NCI-H2171 treated with DMSO at 0.1 percent for 48 hours (cell line): Measurements from ENCODE around the gene BRD3.

Experiments
- DNase-seq: peaks from one replicate; lab custom pipeline; 2025; lab: John Stamatoyannopoulos, UW

BRD3 gene

DNA sequence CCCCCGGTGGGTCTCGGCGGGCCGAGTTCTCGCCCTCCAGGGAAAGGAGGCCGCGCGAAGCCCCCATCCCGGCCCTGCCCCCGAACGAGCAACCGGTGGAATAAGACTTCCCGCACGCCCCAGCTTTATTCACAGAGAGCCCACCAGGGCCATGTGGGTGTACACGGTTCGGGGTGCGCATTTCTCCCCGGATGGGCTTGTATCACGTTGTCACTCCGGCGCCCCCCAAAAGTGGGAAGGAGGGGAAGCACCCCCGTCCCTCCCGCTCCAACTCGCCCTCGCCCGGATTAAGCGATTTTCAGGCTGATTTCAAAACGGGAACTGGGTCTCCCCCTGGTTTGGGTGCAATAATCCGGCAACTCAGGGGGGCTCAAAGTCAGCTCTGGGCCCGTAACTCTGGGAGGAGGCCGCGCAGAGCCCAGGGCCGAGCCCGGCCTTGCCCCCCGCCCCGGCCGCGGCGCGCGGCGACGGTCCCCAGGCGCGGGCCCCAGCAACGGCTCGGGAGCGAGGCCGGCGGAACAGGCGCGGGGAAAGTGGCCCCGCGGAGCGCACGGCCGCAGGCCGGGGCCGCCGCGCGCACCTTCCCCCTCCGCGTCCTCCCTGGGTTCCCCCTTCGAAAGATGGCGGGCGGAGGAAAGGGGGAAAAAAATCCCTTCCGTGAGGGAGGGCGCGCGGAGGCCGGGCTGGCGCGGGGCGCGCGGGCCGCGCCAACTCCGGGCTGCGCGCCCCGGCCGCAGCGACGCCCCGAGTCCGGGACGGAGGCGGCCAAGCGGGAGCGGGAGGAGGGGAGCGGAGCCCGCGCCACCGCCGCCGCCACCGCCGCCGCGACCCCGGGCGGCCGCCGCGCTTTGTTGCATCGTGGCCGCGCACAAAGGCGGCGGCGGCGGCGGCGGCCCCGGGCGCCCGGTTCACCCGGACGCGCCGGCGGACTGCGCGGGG is 644 bp downstream of the BRD3 start:
- peak; percentile 66 for DNase-seq

DNA sequence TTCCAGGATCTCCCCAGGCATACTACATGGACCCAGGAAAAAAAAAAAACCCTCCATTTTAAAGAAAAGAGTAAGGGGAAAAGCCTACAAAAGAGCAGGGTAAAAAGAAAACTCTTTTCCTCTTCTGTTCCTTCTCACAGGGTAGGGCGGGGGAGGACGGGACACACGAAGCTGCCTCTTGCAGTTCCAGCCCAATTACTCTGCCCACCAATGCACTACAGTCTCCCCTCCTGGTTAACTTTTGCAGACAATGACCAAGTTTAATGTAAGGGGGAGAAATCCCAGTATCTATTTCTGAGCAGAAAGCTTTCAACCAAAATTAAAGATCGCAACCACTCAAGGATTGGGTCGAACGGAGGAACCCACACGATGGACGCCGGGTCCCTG is 1.3 kb downstream of the BRD3 start:
- no peak for DNase-seq

DNA sequence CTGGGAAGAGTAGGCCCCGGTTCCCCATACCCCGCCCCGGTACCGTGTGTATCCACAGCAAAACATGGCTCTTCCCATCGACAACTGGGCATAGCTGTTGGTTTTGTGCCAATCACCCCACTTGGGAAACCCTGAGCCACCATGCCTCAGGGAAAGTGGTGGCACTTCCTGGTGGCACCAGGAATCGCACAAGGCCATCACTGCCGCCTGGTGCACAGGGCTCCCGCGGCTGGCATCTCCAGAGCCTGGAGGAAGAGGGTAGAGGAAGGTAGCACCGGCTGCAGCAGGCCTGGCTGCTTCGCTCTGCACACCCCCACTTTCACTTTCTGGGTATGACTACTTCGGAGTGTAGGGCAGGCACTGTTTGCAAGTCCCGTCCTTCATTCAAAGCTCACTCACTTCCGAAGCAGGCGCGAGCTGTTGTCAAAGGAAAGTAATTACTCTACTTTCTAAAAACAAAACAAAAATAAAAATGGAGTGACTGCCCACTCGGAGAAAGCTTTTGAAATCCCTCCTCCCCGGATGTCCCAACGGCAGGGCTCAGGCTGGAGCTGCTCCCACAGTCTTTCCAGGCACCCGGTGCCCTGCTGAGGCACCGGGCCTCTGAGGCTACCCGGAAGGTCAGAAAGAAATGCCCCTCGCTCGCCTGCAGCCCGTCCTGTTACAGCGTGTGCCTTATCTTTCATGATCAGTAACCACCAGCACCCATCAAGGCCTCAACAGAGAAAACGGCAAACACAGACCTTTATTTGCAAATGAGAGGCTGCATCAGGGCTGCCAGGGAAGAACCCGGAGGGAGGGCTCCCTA is 2.0 kb downstream of the BRD3 start:
- DNase-seq: no peak

DNA sequence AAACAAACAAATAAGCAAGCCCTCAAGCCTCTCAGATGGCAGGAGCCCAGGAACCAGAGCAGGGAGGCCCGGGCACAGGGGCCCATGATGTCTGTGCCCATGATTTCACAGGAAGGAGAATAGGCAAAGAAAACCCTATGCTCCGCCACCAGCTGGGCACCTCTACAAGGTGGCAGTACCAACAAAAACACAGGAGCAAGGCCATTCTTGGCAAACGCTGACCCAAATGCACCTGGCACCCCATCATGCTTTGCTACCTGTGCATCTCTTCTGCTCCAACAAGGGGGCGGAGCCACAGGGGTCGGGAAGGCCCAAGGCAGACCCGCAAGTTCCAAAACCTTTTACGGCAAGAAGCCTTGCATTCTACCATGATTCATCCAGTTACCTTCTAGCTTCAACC is 3.1 kb downstream of the BRD3 start:
- no peak for DNase-seq

DNA sequence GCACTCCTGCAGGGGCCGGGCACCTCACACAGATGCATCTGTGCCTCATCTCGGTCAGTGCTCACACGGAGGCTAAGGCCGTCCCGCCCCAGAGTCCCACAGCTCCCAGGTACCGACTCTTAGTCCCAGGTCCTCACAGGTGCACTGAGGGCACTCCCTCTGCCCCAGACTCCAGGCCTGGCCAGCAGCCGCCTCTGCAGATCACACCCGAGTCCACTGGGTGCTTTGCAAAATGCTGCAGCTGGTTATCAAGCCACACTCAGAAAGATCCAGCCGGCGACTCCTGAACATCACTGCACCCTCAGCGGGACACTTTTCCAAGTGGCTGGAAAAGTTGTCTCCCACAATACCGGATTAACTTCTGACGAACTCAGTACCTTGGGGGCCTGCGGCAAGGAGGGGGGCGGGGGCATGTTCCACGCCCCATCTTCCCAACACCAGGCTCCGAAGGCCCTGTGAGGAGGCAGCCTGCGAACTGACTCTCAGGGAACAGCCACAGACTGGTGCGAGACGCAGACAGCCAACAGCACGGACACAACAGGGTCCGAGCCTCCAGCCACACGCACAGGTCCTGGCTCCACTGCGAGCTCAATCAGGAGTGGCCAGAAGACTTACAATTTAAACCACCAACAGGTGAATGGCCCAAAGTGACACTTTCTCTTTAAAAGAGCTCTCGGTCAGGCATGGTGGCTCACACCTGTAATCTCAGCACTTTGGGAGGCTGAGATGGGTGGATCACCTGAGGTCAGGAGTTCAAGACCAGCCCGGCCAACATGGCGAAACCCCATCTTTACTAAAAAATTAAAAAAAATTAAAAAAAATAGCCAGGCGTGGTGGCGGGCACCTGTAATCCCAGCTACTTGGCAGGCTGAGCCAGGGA is 4.0 kb downstream of the BRD3 start:
- no peak for DNase-seq

DNA sequence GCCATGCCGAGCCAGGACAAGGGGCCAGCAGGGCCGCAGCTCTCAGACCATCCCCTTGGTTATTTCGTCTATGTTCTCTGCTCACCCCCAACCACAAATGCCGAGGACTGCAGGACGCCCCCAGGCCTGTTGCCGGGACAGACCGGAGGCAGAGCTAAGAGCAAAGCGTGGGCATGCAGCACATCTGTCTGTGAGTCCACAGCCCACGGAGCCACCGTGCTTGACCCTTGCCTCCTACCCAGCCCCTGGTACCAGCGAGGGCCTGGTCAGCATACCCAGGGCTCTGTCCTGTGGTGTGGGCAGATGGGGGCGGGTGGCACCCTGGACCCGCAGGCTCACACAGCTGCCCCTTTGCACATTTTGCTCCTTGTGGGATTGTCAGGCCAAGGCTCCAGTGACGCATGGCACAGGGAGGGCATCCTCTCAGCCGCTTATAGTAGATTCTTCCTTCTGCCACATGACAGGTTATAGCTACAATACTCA is 4.7 kb downstream of the BRD3 start:
- DNase-seq: no peak

DNA sequence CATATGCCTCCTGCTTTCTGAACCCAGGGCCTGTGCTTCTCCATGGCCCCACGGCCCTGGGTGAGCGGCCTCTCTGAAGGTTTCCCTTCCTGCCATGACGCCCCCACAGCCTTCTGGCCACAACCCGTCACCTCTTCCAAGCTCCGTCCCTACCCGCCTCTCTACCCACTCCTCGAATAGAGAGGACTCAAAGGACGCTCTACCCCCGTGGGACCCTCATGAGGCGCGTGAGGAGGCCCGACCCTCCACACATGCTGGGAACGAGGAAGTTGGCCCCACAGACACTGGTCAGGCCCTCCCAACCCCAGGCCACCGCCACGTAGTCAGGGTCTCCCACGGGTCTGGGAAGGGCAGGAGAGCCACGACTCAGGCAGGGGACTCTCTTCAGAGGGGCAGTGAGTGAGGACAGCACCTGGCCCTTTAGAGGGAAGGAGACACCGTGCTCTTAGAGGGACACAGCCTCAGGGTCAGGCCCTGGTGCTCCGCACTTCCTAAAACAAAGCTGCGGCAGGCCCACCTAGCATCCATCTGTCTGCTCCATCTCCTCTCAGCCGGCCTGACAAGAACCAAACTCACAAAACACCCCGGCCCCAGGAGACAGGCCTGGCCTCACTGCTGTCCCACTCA is 5.3 kb downstream of the BRD3 start:
- no peak for DNase-seq

DNA sequence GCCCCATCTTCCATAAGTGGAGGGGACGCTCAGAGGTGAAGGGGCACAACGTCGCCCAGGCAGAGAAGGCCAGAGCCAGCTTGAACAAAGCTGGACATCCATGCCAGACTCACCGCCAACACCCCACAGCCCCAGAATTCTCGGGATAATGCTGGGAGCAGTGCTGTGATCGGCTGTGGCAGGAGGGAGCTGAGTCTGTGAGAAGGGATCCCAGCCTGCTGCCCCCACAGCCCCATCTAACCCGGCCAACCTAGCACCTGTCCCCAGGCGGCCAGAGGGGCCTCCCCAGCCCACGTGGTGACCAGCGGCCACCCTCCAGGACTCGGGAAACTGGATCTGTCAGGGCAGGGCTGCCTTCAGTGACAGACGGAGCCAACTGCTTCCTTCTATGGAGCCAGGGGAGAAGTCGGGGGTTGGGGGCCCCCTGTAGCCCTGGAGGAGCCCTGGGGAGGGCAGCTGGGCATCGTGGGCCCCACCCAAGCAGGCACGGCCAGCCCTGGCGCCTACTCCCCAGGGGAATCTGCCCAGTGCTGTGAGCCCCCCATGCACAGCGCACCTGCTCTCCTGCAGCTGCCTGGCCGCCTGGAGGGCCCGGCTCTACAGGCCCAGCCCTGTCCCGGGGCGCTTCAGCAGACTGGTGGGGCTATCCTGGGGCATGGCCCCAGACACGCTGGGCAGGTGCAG is 6.0 kb downstream of the BRD3 start:
- no peak for DNase-seq

DNA sequence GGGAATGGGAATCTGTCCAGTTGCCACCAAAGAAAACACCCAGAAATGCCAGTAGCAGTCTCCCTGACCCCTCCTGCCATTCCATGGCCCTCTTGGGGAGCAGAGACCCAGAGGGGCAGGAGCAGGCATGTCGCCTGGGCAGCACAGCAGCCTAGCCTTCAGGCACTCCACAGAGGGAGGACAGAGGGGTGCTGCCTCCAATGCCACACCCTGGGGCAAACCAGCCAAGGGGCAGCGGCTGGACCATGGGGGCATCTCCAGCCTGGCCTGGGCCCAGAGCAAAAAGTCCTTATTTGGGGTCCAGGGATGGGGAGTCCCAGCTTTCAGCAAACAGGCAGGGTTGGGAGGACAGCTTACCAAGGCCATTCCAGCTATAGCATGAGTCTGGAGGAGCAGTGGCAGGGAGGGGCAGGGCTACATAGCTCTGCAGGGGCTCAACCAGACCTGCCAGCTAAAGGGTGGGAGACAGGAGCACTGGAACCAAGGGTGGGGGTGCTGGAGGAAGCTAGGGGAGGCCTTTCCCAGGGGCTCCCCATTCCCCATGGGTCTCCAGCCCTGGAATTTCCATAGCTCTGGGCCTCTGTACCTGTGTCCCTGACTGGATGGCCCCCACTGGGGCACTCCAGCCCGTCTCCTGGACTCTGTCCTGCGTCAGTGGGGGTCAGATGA is 6.7 kb downstream of the BRD3 start:
- DNase-seq: no peak

DNA sequence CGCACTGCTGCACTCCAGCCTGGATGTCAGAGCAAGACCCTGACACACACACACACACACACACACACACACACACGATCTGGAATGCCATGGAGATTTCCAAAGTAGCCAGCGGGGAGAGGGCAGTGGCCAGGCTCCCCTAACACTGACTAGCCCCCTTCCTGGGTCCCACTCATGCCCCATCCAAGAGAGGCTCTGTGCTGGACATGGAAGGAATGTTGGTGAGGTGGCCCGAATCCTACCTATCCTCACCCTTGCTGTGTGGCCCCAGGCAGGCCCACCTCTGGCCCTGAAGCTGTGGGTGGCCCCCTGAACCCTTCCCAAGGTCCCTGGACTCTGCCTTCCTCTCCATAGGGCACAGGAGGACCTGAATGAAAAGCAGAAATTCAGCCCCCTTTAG is 7.3 kb downstream of the BRD3 start:
- no peak for DNase-seq

DNA sequence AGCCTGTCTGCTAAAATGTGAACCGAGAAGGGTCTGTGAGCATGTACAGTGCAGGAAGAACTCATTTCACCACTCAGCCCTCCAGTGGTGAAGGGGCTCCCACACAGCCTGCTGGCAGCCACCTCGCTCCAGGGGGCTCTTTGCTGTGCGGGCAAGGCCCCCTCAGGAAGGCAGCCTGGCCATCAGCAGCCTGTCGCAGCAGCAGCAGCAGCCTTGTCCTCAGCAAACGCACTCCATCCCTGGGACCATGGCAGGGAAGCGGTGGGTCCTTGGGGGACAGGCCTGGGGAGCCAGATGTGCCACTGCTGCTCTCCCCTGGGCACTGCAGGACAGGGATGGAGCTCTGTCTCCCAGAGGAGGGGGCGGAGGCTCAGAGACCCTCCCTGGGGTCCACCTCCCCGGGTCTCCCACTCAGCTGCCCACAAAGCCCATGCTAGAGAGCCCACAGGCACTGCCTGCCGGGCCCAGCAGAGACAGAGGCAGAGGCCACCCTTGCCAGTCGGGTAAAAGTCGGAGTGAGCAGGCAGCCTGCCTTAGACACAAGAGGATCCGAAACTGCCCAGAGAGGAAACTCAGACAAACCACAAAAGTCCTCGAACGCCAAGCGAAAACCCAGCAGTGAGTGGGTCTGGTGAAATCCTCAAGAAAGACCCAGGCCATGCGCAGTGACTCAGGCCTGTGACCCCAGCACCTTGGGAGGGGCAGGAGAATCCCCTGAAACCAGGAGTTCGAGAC is 8.0 kb downstream of the BRD3 start:
- DNase-seq: no peak

DNA sequence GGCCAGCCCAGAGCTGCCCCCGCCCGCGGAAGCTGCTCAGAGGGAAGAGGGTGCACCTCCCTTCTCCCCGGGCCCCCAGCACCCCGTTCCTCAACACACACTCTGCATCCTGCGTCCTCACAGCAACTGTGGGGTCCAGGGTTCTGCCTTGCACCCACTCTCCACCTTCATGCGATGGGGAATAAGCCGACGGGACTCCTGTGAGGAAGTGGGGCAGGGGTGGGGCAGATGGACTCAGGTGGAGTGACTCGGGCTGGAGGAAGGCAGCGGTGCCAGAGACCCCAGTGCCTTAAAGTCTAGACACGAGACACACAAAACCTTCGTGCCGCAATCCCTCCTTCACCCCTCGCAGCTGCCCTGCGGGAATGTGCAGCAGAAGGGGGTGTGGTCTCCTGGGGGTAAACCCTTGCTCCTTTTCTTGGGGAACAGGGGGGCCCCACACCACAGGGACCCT is 8.6 kb downstream of the BRD3 start:
- DNase-seq: no peak

DNA sequence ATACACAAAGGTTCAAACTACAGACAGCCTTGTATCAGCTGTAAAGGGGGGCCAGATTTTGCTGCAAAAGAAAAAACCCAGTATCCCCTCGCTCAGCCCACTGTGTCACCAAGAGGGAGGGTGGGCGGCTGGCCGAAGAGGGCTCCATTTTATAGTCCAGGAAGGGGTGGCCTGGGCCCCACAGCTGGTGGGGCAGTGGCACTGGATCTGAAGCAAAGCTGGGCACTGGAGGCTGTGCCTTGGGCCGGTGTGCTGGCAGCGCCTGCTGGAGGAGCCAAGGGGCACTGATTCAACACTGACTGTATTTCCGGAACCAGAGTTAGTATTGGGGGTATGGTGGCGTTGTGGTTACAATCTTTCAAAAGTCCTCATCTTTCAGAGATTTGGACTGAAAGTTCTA is 9.1 kb downstream of the BRD3 start:
- DNase-seq: no peak

DNA sequence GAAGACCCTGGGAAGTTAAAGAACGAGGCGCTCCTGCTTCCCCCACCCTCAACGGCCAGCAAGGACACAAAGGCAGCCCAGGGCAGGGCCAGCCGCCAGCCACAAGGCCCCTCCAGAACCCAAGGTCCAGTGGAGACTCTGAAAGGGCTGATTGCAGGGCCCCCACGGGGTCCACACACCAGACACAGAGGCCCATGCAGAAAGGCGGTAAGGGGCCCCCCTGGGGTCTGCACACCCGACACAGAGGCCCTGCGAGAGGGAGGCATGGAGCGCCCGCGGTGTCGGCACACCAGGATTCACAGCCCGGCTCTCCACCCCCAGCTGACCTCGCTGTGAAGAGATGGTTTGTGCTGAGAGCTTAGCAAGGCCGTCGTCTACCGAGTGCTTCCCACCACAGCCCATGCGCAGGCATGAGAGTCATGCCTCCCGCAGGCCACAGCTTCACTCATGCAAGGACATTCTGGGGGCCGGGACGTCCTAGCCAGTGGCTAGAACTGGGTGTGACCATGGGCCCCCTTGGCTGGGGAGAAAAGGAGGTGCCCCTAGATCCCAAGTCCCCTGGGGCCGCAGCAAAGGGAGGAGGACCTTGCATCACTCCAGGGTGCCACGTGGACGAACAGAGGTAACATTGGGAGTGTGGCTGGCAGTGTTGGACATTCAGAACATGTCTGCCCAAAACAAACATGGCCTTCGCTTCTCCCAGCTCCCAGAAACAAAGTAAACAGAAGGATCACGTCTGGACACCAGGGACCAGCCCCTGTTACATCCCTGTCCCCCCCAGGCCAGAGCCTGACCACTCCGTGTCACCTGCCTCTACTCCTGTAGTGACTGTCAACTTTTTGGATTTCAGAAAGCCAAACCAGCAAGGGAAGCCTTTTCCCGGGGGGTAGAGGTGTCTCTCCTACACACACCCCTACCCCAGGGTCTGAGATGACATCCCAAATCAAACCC is 9.8 kb downstream of the BRD3 start:
- no peak for DNase-seq

DNA sequence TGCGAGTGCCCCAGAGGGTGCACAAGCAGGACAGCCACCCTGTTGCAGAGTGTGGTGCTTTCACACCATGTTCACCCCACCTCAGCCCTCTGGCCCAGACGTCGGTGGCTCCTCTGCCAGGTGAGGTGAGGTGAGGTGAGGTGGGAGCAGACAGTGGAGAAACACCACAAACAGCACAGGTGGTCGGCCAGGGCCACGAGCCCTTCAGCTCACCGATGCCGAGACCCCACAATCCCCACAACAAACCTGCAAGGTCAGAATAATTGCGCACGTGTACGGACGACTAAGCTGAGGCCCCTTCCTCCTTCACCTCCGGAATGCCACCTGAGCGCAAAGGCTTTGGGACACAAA is 10.5 kb downstream of the BRD3 start:
- DNase-seq: no peak

DNA sequence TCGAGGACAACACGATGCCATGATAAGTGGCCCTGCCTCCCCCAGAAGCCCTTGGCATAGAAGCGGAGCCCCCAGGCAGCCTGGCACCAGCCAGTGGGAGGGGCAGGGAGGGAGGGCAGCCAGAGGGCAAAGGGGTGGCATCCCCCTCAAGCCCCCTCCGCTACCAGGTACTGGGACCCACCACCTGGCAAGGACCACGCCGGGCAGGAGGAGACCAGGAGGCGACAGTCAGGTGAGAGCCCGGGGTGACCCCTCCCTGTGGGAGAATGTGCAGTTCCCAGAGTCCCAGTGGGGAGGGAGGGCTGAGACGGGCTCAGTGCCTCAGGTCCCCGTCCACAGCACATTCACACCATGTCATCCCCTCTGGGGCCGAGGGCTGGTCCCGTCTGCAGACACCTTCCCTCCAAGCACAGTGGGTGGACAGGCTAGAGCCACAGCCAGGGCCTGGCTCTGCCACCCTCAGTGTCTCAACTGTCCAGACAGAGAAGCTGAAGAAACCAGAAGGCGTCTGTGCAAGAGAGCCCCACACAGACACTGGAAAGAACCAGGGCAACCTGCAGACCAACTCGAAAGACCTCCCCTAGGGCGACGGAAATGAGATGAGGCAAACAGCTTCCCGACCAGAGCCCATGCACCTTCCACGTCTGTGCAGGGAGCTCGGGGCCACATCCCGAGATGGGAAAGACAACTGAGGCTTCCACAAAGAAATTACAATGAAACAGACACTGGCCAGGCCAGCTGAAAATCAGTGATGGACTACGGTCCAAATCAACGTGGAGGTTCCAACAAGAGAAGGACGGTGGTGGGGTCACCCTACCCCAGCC is 11.1 kb downstream of the BRD3 start:
- DNase-seq: no peak

DNA sequence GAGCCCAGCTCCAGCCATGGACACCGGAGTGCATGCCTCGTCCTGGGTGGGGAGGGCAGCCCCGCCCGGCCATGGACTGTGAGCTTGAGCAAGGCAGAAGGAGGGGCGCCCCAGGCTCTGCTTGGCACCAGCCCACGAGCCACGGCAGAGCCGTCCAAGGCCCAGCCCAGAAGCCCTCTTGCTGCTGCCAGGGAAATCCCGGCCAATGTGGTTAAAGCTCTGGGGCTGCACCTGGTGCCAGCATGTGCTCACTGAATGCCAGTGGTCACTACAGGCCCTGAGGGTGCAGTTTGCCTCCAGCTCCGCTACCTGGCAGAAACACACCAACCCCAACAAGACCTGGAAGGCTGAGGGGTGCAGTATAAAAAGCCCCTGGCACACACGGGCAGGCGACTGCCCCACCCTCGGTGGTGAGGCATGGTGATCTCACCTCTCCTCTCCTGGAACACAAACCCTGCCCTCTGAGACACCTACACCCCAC is 11.8 kb downstream of the BRD3 start:
- no peak for DNase-seq
